ENCODE data around the gene RCBTB2.
"Not testable (repeated sequence)": the region's sequence is repeated elsewhere in the genome, so short reads cannot be mapped to it uniquely, and the experiment has no call there.

Gene RCBTB2

DNA sequence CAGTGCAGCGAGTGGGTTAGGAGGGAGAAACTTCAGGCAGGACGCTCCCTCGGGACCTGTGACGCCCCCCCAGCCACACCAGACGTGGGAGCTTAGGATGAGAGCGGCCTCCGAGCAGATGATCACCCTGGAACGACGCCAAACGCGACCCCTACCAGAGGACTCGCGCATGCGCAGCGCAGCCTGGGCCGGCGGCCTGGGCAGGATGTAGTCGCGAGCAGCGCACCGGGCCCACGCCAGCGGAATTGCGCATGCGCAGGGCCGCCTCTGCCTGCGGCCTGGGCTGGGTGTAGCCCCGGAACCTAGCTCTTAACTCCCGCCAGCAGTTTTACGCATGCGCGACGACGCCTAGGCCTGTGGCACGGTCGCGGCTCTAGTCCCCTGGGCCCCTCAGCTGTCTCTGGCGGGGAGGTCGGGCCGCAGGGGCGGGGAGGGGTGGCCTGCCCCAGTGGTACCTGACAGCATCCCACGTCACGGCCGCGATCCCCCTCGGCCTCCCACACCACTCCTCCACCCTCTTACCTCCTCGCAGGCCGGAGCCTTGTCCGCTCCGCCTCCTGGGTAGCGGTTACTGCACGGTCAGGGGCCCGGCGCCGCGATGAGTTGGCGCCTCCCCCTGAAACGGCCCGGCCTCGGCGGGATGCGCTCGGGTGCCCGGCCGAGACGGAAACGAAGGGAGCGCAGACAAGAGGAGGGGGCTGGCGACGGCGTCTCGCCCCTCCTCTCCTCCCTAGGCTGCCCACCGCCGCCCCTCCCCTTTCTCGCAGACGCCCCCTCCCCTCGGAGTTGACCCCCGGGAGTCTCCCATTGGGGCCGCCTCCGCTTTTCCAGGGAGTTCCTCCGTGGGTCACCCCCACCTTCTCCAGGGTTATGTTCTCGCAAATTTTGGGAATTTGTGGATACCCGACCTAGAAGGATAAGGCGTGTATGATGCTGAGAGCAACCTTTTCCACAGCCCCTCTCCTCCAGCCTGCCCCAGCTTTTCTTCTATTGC is at the start of gene RCBTB2:
RCBTB2 (minus strand) TSS at position 575 of the 994 bp plus-strand sequence. CDS start 11,141 bp downstream, outside the sequence.
- DNase-seq (ENCODE audit: low spot score): peak; percentile 98

GRCh38 chr13:48582084-48582483 is 49.2 kb upstream of the RCBTB2 start:
- no peak for DNase-seq (ENCODE audit: low spot score)

- no peak for DNase-seq (ENCODE audit: low spot score)
These were observed 48.0 kb upstream of the RCBTB2 start for GRCh38 chr13:48580896-48581295.

GRCh38 chr13:48580185-48580803 is 47.4 kb upstream of the RCBTB2 start:
- DNase-seq (ENCODE audit: low spot score): peak; percentile 73

GRCh38 chr13:48579919-48580180 is 47.0 kb upstream of the RCBTB2 start:
- DNase-seq (ENCODE audit: low spot score): not testable (repeated sequence)

DNA sequence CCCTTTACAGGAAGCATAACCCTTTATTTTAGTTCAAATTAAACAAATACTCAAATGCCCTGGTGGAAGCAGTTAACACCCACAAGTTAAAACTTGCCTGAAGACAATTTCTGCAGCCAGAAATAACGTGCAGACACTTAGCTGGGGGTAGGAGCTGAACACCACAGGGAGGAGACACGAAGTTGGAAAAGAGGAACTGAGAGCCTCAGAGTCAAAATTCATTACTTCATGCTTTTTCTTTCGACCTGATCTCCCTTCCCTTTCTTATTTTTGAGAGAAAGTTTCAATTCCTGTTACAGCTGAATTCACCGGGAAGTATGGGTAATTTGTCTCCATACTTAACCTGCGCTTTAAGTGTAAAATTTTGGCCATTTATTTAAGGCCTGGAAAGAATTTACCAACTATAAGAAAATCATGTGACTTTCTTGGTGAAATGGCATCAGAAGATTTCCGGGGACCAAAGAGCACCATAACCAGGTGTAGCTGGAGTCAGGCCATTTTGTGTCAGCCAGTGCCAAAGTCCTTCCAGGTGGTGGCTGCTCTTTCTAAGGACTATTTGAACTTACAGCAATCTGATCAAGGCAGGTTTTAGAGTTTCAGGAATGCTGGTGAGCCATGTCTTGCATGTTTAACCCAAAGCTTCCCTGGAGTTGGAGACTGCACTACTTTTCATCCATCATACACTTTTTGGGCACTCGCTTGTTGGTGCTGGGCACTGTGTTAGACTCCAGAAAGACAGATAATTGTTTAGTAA is 46.5 kb upstream of the RCBTB2 start:
- no peak for DNase-seq (ENCODE audit: low spot score)

GRCh38 chr13:48578516-48579164 is 45.8 kb upstream of the RCBTB2 start:
- no peak for DNase-seq (ENCODE audit: low spot score)

GRCh38 chr13:48576448-48577010 is 43.6 kb upstream of the RCBTB2 start:
- no peak for DNase-seq (ENCODE audit: low spot score)

- no peak for DNase-seq (ENCODE audit: low spot score)
These were observed 42.2 kb upstream of the RCBTB2 start for GRCh38 chr13:48575031-48575430.

DNA sequence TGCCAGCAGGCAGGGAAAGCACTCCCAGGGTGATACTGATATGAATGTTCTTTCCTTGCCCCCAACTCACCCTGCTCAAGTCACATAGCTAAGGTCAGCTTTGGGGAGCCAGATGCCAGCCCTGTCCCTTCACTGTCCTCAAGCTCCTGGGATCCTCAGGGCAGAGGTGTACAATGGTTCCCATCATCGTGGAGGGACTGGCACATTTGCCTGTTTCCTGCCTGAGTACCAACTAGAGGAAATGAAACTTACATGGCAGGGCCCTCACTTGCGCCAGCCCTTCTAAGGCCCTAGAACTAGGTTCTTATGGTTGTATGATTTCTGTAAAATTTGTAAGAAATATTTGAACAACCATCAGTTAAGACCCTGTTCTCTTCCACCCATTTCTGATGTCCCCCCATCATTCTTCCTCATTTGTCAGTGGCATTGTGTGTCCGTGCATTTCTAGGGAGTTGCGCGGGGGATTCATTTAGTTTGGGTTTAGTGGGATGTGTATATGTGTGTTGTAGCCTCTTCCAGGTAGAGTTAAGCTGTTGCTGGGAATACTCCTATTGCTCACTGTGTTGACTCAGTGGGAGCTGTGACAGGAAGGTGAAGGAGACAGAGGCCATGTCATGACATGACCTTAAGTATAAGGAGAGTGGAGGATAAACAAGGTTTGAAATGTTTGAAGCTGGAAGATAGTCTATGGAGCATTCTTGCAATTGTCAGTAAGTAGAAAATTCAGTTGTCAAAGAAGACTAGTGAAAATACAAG is 41.3 kb upstream of the RCBTB2 start:
- DNase-seq (ENCODE audit: low spot score): no peak

GRCh38 chr13:48573213-48574007 is 40.5 kb upstream of the RCBTB2 start:
- DNase-seq (ENCODE audit: low spot score): peak; percentile 23

DNA sequence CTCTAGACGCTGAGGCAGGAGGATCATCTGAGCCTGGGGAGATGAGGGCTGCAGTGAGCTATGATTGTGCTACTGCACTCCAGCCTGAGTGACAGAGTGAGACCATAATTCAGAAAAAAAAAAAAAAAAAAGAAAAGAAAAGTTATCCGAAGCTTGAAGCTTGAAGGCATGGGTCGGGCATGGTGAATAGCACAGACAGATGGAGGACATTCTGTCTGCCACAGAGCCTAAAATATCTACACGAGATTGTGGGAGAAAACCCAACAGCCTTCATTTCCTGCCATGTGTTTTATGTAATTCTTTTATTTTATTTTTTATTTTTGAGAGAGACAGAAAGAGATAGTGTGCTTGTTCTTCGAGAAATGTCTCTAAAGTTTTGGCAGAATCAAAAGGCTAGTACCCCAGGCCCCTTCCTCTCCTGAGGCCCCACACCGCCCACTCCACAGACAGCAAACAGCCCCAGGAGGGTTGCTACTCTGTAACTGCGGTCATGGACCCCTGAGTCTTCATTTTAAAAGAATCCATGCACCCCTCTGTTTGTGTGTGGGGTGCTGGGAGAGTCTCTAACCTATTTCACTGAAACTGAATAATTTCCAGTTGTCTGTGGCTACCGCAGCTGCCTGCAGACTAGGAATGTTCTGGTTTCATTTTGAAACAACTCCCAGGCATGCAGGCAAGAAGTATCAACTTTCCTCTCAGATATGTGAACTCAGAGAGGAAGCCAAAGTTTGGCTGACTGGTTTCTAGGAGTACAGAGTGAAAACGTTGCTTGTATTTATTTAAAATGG is 38.4 kb upstream of the RCBTB2 start:
- no peak for DNase-seq (ENCODE audit: low spot score)

DNA sequence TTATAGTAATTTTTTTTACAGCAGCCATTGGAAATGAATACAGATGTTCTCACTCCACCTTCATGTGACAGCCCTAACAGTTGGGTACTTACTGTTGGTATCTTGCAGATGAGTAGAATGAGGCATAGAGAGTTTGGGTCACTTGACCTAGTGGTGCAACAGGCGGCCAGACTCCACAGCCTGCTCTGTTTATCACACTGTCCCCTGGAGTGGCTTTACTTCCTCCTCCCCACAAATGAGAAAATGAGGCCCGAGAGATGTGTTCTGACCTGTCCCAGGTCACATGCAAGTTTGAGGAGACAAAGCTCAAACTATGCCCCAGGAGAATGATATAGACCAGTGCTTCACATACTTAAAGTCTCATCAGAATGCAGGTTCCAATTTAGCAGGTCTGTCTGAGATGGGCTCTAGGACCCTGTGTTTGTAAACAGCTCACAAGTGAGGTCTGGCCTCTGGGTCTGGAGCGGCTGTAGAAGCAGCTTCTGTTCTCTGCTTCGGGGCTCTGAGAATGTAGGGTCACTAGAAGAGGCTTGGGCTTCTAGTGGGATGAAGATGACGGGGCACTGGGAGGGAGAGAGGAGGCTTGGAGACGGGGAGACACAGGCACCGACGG is 37.4 kb upstream of the RCBTB2 start:
- no peak for DNase-seq (ENCODE audit: low spot score)

DNA sequence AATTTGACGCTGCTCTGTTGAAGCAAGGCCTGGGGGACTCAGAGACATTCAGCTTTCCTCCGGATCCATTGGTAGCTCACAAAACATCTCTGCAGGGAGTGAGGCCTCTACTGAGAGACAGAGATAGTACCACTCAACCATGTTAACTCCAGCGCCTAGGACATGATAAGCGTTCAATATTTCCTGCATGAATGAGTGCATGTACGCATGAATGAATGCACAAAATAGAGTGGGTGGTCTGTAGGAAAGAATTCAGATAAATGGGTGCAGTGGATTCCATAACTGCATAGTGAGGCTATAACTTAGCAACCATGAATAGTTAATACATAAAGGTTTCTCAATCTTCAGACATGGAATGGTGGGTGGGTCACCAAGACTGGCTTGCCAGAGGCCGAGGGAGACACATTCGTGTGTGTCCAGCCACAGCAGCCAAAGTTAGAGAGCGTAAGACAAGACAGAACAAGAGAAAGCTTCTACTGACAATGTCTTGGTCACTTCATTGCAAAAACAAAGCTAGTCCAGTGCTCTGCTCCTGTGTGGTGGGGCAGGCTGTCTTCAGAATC is 36.3 kb upstream of the RCBTB2 start:
- DNase-seq (ENCODE audit: low spot score): no peak

DNA sequence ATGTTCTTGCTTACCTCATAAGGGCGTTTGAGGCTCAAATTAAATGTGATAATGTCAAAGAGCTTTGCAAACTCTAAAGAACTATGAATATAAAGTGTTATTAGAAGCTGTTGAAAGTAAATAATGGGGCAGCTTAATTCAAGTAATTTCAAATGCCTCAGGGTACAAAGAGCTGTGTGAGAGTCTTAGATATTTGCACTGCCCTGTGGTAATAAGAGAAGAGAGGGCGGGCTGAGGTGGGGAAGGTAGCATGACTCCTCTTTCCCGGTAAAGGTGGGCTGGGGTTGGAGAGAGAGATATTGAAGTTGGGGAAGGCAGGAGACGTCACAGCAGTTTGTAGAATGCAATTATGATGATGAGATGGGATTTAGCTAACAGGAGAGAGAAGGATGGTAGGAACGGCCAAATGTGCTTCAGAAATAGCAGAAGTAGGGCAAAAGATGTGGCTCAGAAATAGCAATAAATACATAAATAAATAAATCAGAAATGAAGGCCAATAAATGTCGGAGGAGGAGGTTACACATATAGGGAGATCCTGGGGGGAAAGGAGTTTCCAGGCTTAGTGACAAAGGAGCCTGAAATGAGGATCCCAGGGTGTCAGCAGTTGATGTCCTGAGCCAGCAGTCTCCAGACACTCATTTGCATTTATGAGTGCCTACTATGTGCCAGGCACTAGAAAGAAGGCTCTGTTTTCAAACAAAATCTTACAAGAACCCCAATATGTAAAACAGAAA is 35.7 kb upstream of the RCBTB2 start:
- DNase-seq (ENCODE audit: low spot score): no peak

DNA sequence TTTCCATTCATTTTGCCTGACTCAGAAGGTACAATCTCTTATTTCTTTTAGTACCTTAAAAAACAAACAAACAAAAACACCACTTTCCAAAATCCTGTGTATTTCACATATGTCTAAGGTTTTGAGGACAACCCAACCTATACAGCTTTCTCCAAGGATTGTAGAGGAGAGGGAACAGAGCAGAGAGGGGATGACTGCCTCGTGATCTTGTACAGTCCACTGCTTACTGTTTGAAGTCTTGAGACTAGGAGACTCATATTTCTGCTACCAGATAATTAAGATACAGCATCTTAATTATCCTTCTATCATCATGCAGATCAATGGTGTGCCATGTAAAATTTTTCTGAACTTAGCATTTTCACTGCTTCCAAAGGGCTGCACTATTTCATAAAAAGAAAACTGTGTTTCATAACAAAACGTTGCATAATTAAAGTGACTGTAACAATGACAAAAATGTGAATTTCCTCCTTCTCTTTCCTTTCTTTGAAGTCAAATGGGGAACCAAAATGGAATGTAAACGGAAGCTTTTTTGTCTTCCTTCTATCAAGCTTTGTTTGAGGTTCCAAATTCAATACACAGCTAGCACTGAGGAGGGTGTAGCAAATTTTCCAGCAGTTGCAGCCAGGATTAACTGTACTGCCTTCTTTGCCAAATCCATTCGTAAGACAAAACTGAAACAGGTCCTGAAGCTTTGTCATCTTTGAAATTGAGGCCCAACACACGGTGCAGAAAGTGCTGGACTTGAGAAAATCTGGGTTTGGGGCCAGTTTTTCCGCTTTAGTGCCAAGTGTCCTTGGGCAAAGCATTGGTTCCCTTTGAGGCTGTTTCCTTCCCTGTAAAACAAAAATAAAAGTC is 34.9 kb upstream of the RCBTB2 start:
- no peak for DNase-seq (ENCODE audit: low spot score)

DNA sequence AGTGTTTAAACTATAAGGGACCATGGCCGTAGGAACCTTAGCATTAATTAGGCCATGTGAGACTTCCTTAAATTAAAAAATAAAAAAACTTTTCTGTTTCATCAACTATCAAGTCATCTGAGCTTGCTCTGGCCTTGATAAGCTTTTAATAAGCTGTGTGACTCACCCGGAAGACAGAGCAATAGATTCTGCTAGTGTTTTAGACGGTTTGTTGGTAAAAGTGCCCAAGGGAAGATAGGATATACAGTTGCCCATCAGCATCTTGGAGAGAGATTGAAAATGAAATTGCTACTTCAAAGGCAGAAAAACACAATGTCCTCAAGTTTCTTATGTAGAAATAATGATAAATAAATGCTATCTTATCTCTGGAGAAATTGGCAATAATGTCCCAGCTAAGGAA is 31.2 kb upstream of the RCBTB2 start:
- no peak for DNase-seq (ENCODE audit: low spot score)
